HG02870 (cell line): Measurements from ENCODE around the gene OLFML1.

Experiments used
- ATAC-seq: cut with Tn5 transposase; IDR thresholded peaks from one replicate; pipeline ENCODE4 v1.9.1; 2021; ENCODE audit warnings: mild to moderate bottlenecking, moderate library complexity; ENCODE audit not compliant: unreplicated experiment

The OLFML1 gene

DNA sequence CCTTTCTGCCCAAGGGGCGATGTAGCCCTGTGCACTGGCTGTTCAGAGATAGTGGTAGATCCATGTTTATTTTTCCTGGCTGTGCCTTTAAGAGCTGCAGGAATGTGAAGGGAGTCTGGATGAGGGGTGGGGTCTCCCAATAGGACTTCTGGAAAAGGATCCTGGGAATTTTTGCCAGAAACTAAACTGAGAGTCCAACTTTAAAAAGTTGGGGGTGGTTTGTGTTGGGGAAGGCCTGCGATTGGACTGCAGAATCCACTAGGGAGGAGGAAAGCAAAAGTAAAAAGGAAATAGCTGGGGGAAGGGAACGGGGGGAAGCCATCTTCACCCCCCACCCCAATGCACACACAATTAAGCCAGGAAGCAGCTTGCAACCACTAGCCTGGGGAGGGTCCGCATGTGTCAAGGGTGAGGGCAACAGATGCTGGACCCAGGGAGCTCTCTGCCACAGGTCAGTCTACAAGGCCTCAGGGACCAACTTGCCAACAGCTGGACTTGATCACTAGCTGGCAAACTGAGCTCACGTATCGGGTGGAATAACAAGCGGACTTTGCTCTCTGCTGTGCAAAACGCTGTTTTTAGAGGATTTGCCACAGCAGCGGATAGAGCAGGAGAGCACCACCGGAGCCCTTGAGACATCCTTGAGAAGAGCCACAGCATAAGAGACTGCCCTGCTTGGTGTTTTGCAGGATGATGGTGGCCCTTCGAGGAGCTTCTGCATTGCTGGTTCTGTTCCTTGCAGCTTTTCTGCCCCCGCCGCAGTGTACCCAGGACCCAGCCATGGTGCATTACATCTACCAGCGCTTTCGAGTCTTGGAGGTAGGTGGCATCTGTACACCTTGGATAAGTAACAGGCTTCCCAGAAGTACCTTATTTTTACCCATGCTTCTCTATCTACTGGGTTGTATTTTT, at the start of gene OLFML1:
OLFML1 (plus strand) TSS at position 321 of the 912 bp plus-strand sequence; CDS start at position 691, 370 bp downstream.
- ATAC-seq, result no peak

GRCh38 chr11:7436146-7436545, 49.2 kb upstream of the OLFML1 start:
- ATAC-seq, result no peak

DNA sequence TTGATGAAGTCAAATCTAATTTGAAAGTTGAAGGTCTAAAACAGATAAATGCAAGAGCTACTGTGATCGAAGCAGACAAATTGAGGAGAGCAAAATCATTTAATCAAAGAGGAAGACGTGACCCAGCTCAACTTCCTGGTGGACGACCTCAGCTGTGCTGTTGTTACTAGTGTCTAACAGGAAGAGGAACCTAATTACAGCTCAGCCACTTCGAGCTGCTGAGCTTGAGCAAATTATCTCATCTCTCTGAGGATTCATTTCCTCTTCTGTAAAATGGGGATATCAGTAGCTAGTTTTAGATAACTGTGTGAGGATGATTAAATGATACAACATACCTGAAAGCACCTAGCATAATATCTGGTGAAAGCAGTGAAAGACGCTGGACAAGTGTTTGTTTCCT, 48.6 kb upstream of the OLFML1 start:
- peak; percentile 84 for ATAC-seq

- ATAC-seq, result no peak
Measured at GRCh38 chr11:7437696-7438095, 47.6 kb upstream of the OLFML1 start.

- no peak for ATAC-seq
Measured at GRCh38 chr11:7439746-7440320, 45.5 kb upstream of the OLFML1 start.

- peak; percentile 80 for ATAC-seq
Measured at GRCh38 chr11:7442588-7443215, 42.6 kb upstream of the OLFML1 start.

DNA sequence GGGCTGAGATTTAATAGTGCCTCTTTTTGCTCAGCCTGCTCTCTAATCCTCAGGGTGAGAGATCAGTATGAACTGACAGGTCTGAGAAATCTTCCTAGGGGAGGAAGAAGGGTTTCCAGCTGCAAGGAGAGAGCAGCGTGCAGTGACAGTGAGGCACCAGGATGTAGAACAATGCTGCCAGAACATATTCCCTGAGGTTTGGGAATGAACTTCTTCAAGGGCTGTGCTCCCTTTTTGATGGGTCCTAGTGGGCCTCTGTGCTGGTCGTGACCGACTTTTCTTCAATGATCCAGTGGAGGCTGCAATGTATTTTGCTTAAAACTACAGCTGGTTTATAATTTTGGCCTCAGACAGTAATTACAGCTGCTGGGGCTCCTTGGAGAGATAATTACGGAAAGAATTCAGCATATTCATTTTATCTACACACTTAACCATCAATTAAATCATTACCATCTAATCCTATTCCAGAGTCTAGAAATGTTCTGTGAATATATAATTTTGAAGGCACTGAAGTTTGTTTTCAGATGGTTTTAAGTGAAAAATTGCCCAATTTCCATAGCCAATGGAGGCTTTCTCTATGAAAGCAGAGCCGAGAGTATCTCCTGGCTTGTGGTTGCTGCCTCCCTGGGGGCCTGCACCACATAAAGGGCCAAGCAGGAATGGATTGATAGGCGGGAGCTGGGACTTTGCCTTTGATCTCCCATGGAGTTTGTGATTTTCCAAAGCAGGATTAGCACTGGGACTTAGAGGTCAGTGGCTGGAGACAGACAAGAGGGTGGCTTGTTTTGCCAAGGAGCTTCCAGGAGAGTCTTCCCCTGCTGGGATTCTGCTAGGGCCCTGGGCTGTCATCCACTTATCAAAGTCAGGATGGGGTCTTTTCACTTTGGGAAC, 41.0 kb upstream of the OLFML1 start:
- no peak for ATAC-seq

GRCh38 chr11:7445564-7445963, 39.7 kb upstream of the OLFML1 start:
- ATAC-seq, result no peak

DNA sequence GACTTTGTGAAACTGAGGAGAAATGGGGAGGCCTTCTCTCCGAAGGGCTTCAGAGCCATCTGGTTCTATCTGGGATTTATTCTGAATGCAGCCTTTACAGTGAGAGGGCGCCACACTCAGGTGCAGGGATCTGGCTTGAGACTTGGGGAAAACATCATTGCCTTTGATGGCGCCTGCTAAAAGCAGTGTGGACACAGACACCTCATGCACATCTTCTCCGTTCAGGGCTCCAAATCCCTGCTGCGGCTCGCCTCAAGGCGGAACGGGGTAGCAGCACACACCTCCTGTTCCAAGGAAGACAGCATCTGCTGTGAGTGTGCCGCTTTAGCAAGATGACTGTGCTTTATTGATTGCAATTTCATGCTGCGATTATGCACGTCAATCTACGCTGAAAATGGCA, 37.1 kb upstream of the OLFML1 start:
- no peak for ATAC-seq

- no peak for ATAC-seq
Measured at GRCh38 chr11:7449211-7449840, 36.0 kb upstream of the OLFML1 start.

DNA sequence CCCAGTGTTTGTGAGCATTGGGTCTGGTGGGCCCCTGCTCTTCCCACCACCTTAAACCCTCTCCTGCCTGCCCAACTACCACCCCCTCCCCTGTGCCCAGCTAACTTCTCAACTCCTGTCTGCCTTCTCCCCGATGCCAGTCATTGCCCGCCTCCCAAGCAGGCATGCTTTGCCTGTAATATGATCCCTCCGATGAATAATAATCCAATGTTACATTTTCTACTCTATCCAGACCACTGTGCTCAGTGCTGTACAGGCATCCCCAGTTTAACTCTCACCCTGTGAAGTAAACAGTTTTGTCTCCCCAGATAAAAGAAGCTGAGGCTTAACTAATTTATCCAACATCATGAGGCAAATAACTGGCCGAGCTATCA, 35.5 kb upstream of the OLFML1 start:
- ATAC-seq, result no peak

DNA sequence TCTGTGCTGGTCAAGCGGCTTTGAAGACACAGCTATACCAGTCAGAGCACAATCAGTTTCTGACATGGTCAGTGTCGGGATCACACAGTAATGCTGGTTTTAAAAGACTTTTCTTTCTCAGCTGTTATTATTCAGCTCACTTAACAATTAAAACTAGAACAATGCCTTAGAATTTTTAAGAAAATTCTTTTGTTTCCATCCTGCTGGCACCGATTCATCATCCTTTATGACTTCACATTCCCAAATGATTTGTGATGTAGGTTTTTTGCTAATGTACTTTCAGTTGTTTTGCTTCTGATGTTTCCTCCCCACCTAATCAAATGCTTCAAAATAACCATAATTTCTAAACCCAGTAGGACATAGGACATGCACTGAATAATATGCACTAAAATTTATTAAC, 34.5 kb upstream of the OLFML1 start:
- no peak for ATAC-seq

- no peak for ATAC-seq
Measured at GRCh38 chr11:7451520-7451919, 33.8 kb upstream of the OLFML1 start.

- no peak for ATAC-seq
Measured at GRCh38 chr11:7451952-7452494, 33.3 kb upstream of the OLFML1 start.

DNA sequence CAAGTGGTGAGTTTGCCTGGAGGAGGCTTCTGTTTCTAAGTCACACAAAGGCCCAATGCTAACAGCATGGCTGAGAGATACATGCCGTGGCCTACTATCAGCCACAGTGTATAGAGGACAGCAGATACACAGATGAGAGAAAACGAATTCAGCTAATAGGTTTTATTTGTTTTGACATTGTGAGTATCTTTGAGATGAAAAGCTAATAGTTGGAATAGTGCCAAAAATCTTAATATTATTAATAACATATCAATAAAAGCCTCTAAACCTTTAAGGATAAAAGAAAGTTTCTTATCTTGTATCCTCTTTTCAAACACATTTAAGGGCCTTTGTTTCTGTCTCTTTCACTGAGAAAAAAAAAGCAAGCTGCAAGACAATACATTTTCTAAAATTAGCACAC, 30.5 kb upstream of the OLFML1 start:
- ATAC-seq, result no peak

- no peak for ATAC-seq
Measured at GRCh38 chr11:7457211-7457610, 28.1 kb upstream of the OLFML1 start.

- ATAC-seq, result no peak
Measured at GRCh38 chr11:7462706-7463105, 22.6 kb upstream of the OLFML1 start.

- ATAC-seq, result peak; percentile 75
Measured at GRCh38 chr11:7467652-7468051, 17.7 kb upstream of the OLFML1 start.

- no peak for ATAC-seq
Measured at GRCh38 chr11:7469351-7469865, 15.9 kb upstream of the OLFML1 start.

GRCh38 chr11:7471071-7471470, 14.2 kb upstream of the OLFML1 start:
- ATAC-seq, result no peak
